ELR (cell line): Measurements from ENCODE around the gene NCK2.

Experiments used
- DNase-seq: peaks from one replicate; pipeline ENCODE4 v3.0.0-alpha.2; 2015; ENCODE audit warnings: low read depth

Gene NCK2

GRCh38 chr2:105736145-105736544 lies 8.6 kb upstream of the NCK2 start:
- no peak for DNase-seq

- DNase-seq, result peak; percentile 44
Observed at GRCh38 chr2:105737980-105738657, 6.6 kb upstream of the NCK2 start.

GRCh38 chr2:105738658-105739241 lies 6.0 kb upstream of the NCK2 start:
- DNase-seq, result no peak

DNA sequence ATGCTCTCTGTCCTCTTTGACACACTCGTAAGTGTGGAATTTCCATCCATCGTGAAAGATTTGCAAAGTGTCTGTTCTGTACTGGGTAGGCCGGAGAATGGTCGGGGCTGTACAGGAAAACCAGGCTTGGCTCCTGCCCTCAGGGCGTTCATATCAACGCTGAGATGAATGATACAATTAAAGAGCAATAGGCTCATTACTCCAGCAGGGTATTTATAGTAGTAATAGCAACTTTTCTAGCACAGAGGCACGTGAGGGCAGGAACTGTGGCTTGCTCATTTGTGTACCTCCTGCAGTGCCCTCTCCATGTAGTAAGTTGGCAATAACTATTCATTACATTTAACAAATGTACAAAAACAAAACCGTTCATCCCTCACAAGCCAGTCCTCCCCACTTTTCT lies 5.3 kb upstream of the NCK2 start:
- peak; percentile 17 for DNase-seq

DNA sequence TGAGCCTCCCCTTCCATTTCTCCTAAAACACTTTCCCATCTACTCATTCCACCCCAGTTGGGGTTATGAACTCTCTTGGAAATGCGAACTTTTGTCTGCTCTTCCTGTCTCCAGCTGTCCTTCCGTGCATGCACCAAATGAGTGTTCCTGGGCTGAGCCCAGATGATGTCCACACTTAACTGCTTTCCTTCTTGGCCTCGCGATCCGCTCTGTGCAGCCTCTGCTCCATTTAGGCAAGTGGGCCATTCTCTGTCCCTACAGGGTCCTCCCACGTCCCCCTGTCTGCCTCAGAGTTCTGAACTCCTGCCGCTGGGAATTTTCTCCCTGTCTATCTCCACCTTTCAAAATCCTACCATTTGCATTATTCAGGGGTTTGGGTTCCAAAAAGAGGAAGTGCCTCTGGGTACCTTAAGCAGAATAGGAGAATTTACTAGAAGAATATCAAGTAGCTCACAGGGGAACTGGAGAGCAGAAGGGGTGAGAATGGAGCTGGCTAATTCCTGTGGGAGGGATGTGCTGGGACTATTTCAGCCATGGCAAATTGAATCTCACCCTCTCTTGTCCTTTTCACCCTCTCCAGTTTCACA lies 4.7 kb upstream of the NCK2 start:
- DNase-seq, result no peak

GRCh38 chr2:105741174-105741573 lies 3.5 kb upstream of the NCK2 start:
- DNase-seq, result no peak

DNA sequence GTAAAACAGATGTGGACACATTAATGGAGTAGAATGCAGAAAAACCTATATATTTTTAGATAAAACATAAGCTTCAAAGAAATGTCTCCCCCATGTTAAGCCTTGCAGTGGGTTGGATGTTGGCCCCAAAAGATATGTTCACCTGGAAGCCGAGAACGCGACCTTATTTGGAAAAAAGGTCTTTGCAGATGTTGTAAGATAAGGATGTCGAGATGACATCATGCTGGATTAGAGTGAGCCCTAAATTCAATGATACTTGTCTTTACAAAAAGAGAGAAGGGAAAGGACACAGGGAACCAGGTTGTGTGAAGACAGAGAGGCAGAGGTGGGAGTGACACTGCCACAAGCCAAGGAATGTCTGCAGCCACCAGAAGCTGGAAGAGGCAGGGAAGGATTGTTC lies 3.1 kb upstream of the NCK2 start:
- no peak for DNase-seq

GRCh38 chr2:105744091-105744908 lies 412 bp upstream of the NCK2 start:
- DNase-seq, result peak; percentile 64

DNA sequence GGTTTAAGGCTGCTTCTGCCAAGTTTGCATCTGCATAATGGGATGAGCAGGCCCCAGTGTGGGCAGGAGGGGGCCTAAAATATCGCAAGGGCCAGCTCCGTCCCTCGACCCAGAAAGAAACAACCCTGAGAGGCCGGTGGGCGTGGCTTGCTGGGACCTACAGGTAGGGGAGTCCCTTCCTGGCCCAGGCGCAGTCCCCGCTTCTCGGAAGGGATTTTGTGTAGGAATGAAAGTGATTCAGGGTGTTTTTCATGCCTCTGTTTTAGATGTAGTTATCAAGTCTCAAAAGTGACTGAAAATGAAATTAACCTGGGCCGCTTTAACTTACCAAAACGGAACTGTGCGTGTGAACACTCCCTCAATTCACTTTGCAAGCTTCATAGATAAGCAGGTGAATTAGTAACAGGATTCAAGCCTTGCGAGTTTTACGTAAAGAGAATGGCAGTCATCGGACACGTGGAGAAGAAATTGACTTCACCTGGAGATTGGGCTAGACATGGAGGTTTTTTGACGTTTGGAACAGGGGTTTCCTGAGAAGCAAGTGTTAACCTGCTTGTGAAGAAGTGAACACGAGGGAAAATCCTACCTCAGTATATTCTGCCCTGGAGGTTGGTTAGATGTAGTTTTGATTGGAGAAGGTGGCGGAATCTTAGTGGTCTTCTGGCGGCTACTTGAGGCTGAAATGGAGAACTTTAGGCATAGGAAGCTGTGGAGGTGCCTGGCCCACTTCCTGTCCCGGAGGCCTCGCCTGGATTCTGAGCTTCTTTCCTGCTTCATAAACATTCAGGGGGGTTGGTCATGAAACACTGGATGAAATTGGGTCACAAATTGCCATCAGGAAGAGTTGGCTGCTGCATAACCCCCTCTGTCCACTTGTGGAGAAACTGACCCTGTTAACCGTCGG lies 1.7 kb downstream of the NCK2 start:
- no peak for DNase-seq

GRCh38 chr2:105747254-105747894 lies 2.7 kb downstream of the NCK2 start:
- DNase-seq, result no peak

GRCh38 chr2:105747991-105748390 lies 3.3 kb downstream of the NCK2 start:
- peak; percentile 36 for DNase-seq

DNA sequence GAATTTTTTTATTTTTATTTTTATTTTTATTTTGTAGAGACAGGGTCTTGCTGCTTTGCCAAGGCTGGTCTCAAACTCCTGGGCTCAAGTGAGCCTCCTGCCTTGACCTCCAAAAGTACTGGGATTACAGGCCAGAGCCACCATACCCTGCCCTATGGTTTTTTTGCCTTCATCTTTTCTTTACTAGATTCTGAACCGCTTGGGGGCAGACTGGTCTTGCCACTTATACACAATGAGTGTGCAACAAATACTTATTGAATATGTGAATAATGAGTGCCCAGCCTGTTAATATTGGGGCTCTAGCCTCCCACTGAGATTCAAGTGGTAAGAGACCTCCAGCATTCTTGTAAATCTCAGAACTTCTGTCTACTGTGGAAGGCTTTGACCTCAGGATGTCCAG lies 3.9 kb downstream of the NCK2 start:
- no peak for DNase-seq

DNA sequence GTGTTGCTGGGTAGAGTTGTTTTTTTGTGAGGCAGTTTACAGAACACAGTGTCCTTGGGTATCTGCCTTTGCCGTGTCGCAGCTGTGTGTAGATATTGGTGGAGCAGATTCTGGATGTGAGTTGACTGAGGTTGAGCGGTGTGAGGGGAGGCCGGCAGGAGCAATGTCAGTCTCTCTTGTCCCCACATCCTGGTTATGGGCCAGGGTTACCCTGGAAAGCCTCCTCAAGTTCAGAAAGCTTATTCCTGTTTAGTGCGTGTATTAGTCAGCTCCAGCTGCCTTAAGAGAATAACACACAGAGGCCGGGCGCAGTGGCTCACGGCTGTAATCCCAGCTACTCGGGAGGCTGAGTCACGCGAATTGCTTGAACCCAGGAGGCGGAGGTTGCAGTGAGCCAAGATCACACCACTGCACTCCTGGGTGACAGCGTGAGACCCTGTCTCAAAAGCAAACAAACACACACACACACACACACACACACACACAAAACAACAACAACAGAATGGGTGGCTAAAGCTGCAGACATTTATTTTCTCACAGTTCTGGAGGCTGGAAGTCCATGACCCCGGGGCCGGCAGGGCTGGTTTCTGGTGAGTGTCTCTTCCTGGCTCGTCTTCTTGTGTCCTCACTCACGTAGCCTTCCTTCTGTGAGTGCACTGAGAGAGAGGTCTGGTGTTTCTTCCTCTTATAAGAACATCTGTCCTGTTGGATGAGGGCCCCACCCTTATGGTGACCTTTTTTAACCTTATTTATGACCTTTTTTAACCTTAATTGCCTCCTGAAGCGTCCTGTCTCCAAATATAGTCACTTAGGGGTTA lies 5.1 kb downstream of the NCK2 start:
- DNase-seq, result peak; percentile 81

- DNase-seq, result no peak
Observed at GRCh38 chr2:105750735-105751134, 6.0 kb downstream of the NCK2 start.

DNA sequence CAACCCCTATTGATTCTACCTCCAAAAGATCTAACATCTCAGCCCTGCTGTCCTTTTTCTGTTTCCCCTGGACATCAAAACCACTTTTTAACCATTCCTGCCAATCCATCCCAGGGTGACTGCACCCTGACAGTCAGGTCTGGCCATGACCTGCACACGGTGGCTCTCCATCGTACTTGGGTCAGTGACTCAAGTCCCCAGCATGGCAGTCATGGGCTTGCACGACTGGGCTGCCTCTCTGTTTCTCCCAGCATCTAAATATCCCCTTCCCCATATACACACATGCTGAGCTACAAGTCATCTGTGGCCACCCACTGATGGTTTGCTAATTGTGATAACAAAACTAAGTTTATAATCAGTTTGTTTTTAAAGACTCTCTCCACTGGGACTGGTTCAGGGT lies 6.6 kb downstream of the NCK2 start:
- no peak for DNase-seq

GRCh38 chr2:105752691-105753358 lies 8.1 kb downstream of the NCK2 start:
- DNase-seq, result no peak

DNA sequence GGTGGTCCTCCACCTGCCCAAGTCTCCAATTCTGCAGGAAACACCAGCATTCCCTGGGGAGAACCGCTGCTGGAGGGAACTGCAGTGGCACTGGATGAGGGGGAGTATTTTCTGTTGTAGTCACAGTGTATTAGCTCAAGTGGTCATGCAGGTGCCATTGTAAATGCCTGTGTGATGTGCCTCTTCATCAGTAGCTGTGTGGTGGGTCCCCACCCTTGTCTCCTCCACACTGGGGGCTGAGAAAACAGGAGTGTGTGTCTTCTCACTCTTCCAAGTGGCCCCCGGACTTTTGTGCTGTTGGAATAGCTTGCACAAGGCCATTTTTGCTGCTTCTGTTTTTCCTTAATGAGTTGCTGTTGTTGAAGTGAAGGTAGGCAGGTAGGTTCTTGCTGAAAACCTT lies 8.7 kb downstream of the NCK2 start:
- DNase-seq, result no peak

DNA sequence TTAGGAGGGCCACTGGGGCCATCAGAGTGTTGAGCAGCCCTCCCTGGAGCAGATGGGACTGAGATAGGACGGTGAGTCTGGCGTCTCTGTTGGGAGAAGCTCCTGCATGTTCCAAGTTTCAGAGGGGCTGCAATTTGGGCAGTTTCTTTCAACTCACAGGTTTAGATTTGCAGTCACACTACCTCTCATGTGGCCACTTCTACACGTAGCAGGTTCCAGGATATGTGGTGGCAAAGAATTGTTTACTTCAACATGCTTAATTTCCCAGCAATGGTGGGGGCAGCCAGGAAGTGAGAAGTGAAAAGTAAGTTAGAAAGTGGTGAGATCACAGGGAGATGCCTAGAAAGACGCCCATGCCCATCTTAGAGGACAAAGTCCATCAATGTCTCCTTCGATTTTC lies 9.3 kb downstream of the NCK2 start:
- DNase-seq, result no peak

DNA sequence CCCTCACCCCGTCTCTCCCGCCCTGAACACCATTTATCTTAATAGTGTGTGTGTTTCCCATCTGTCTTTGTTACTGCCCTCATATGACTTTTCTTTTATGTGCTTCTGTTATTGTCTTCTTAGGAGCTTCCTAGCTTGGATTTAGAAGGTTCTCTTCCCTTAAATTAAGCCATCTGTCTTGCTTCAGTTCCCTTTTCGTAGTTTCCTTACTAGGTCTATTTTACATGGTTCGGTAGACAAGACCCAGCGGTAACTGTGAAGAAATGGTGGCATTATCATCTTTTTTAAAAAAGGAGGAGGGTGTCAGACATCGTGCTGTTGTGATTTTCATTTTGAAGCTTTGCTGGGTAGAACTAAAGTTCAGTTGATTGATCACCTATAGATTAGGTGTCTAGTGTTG lies 10.3 kb downstream of the NCK2 start:
- DNase-seq, result no peak

- no peak for DNase-seq
Observed at GRCh38 chr2:105755895-105756294, 11.2 kb downstream of the NCK2 start.
